HG03354 (cell line): ENCODE data around the gene SUSD5.
"Not testable (repeated sequence)": the region's sequence is repeated elsewhere in the genome, so short reads cannot be mapped to it uniquely, and the experiment has no call there.

Experiments used
- ATAC-seq: cut with Tn5 transposase; IDR thresholded peaks from one replicate; pipeline ENCODE4 v1.9.1; 2021; ENCODE audit warnings: mild to moderate bottlenecking; ENCODE audit not compliant: unreplicated experiment, poor library complexity, severe bottlenecking

The SUSD5 gene

DNA sequence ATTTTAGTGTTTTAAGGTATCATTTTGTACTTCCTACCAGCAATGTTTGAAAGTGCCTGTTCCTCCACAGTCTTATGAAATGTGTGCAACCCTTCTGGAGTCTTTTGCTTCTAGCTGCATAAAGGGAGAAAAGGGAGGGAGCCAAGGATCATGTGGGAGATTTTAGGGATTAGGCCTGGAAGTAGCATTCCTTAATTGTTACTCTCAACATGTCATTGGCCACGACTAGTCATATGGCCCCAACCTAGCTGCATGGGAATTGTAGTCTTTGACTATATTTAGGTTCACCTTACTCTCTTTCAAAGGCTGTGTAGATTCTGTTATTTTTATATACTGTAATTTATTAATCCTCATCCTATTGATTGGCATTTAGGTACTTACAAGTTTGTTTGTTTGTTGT is 89.9 kb downstream of the SUSD5 start:
- ATAC-seq = no peak

GRCh38 chr3:33125840-33126239 is 92.8 kb downstream of the SUSD5 start:
- ATAC-seq = no peak

DNA sequence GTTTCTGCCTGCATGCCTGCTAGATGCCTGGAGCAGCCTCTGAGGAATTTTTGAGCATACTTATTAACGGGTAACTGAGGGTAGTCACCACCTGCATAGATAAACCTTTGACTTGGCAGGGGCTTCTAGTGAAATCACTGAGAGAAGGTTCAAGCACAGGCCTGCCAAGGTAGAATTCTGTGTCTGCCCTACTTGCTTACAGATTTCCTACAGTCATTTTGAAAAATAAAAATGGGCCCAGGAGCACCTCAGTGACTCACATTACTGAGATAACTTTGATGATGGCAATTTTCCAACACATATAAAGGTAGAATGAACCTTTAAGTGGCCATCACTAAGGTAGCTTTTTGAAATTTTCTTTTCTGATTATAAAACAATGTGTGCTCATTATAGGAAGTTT is 94.0 kb downstream of the SUSD5 start:
- no peak for ATAC-seq

GRCh38 chr3:33122991-33123390 is 95.6 kb downstream of the SUSD5 start:
- no peak for ATAC-seq

DNA sequence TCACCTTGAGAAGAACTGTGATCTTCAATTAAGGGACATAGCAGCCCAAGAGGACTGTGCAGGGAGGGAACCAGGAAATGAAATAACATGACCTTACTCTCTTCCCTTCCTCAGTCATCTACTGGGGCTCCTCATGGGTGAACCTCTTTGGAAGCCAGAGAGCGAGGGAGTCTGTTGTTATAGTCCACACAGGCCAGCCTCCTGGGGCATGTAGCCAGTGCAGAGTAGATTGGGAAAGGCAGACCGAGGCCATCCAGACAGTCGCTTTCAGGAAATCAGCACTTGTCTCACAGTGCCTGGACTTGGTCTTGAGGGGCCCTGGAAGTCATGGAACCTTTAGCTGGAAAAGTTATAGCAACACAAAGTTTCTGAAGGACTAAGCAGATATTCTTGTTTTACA is 98.7 kb downstream of the SUSD5 start:
- no peak for ATAC-seq

GRCh38 chr3:33117461-33117860 is 101.1 kb downstream of the SUSD5 start:
- ATAC-seq = no peak

DNA sequence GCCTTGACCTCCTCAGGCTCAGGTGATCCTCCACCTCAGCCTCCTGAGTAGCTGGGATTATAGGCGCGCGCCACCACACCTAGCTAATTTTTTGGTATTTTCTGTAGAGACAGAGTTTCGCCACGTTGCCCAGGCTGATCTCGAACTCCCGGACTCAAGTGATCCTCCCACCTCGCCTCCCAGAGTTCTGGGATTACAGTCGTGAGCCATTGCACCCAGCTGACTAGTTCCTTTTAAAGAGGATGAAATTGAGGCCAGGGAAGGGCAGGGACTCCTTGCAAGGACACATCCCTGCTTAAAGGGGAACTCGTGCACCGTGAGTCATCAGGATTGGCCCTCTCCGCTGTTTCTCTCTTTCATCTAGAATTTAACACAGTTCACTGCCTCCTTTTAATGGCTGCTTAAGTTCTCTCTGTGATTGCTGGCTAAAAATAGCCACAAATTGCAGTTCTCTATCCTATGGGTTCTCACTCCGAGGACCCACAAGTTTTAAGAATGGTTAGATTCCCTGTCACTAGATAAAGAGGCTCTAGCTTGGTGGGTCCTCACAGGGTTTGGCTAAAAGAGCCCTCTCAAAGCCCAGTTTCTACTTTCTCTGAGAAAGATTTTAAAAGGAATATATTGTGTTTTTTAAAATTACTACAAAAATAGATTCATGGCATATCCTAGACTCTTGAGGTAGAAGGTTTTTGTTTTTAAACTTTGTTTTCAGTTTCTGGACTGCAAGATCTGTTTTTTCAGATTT is 103.4 kb downstream of the SUSD5 start:
- ATAC-seq = no peak

DNA sequence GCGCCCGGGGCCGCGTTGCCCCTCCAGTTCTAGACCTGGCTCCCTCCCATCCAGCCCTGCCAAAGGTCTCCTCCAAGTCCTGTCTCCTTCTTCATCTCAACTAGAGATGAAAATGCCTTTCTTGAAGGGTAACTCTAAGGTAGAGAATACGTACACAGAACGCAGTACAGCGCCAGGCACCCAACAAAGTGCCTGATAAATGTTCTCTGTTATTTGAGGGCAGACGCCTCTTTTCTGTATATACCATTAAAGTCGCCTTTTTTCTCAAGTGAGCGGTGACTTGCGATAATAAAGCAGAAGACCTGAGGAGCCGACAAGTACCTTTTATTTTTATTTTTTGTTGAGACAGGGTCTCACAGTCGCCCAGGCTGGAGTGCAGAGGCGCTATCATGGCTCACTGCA is 104.0 kb downstream of the SUSD5 start:
- ATAC-seq = no peak

- ATAC-seq = peak; percentile 84
Measured at GRCh38 chr3:33113772-33114621, 104.6 kb downstream of the SUSD5 start, which contains the start of gene CRTAP. TSS of gene CRTAP (plus strand) at chr3:33114014. CDS start at chr3:33114078, 64 bp downstream.

GRCh38 chr3:33111581-33111980 is 107.0 kb downstream of the SUSD5 start:
- peak; percentile 31 for ATAC-seq

GRCh38 chr3:33106854-33107253 is 111.8 kb downstream of the SUSD5 start:
- not testable (repeated sequence) for ATAC-seq

- no peak for ATAC-seq
Measured at GRCh38 chr3:33105341-33105948, 113.2 kb downstream of the SUSD5 start.

- no peak for ATAC-seq
Measured at GRCh38 chr3:33104803-33105202, 113.8 kb downstream of the SUSD5 start.

DNA sequence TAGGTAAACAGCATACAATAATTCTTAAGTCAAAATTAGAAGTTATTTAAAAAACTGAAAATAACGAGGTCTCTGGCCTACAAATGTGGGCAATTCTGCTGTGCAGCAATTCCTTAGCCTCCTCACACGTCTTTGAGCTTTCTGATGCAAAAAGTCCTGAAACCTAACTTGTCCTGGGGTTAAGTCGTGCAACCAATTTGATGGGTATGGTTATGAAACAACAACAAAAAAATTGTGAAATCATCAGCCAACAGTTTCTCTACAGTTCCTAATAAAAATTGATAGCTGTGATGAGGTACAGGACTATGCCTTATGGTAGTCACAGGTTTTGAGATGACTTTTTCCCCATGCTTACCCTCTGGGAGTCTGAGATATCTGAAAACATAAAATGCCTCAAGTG is 115.1 kb downstream of the SUSD5 start:
- no peak for ATAC-seq

- ATAC-seq = no peak
Measured at GRCh38 chr3:33103034-33103433, 115.6 kb downstream of the SUSD5 start.

DNA sequence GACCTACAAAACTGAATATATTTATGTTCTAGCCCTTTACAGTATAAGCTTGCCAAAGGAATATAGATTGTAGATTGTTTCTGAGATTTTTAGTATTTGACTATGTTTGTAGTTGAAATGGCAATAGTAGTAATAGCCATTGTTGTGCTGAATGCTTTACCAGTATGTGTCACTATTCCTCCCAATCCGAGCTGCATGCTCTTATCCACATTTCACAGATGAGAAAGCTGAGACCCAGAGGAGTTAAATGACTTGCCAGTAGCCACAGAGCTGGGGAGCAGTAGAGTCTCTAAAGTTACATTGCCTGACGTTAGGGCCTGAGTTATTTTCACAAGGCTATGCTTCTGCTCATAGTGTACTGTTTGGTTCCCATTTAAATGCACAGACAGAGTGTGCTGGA is 118.4 kb downstream of the SUSD5 start:
- no peak for ATAC-seq
